HG03558 (cell line): ENCODE results near the gene CASP2.

Source experiments
- ATAC-seq: cut with Tn5 transposase; IDR thresholded peaks from one replicate; pipeline ENCODE4 v1.9.1; 2021; ENCODE audit warnings: moderate number of reproducible peaks; ENCODE audit not compliant: unreplicated experiment; ENCODE audit errors: extremely low read depth

CASP2 gene

DNA sequence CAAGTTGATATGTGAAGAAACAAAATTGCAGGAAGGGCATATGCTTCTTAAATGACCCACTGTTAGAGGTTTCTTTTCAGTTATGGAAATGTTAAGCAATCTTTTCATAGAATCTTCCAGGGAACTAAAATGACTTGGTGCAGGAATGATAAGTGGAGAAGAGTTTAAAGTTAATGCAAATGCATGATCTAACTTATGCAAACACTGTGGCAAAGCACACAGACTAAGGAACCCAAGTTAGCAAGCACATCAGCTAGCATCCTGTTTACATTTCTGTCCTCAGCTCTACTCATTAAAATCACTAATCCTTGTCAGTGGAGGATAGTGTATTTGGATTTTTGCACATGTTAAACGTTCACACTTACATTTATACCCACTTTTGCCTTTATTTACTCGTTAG is 37.1 kb downstream of the CASP2 start:
- no peak for ATAC-seq

DNA sequence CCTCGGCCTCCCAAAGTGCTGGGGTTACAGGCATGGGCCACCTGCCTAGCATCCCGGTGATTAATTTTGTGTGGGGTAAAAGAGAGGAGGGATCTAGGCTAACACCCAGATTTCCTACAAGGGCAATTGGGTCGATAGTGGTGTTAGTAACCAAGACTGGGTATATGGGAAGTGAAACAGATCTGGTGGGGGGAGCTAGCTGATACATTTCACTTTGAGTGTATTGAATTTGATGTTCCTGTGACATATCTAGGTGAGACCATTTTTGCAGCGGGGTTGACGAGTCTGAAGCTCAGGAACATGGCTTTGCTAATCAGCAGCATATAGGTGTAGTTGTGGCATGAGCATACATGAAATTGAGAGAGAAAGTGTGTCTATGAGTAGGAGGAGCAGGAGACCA is 39.8 kb downstream of the CASP2 start:
- no peak for ATAC-seq

DNA sequence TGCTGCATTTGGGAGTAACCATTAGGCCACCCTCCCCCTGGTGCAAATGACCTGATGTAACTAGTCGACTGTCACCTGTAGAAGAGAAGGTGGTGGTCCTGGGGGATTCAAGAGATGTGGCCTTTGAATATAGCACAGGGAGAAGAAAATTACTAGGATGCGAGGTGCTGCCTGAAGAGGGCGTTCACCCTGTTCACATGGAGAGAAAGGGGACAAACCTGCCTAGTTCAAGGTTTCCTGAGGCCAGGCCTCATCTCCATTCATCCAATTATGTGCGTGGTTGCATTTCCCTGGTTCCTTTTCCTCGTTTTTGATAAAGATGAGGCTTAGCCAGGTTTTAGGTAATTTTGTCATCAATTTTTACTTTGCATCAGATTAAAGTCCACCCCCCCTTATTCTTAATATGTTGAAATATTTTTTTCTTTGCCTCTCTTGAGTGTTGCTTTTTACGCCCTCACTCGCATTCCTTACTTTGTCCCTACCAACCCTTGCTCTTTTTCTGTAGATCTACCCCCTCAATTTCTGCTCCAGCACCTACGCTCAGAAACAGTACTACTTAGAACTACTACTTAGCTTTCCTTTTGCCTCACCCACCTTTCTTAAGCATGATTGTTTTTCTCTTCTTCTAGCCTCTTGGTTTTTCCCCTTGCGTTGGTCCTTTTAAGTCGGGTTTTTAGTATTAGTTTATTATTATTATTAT is 41.5 kb downstream of the CASP2 start:
- ATAC-seq = no peak

DNA sequence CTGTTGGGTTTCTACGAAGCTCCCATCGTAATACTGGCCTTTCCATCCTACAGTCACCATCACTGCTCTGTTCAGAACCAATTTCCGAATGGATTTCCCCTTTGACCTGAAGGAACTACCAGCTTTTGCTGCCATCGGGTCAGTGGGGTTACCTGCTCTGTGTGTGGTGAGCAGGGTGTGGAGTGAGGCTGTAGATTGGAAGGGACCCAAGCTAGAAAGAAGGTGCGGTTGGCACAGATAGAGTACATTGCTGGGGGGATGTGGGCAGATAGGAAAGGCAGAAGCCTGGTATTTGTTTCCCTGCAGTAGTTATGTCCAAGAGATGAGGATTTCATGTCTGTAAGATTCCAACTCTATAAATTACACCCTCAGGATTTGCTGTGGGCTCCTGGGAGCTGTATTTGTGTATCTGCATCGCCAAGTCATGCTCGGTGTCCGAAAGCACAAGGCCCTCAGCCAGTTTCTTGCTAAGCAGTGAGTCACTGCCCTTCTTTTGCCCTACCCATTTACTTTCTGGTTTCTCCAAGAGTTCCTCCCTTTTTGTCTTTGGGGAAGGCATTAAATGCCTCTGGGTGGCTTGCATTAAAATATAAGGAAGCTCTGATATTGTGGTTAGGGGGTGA is 43.1 kb downstream of the CASP2 start:
- ATAC-seq = no peak

DNA sequence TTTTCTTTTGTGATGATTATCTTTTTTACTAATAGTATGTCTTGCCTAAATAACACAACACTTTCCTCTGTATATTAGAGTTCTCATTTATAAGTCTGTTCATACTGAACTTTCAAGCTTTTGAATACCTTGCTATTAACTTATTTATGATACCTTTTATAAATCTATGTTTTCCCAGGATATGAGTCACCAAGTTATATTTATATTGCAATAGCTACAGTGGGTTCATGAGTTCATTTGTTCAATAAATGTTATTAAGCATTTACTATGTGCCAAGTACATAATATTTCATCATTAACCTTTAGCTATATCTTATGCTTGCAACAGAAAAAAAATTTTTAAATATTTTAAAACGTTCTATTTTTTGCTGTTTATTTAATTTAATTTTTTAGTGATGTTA is 46.1 kb downstream of the CASP2 start:
- no peak for ATAC-seq

DNA sequence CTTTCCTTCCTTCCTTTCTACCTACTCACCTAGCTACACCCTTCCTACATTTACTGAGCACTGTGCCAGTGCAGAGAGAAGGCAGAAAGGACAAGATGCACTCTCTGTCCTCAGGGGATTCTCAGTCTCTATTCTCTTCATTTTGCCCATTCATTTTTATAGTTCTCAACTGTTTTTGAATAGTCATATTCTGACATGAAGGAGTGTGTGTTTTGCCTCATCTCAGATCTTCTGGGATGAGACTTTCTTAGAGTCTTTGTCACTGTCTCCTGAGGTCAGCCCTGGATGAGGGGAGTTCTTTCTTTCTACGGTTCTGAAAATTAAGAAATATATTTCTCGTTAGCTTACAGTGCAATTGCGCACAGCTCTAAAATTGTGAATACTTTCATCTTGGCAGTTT is 49.1 kb downstream of the CASP2 start:
- no peak for ATAC-seq

DNA sequence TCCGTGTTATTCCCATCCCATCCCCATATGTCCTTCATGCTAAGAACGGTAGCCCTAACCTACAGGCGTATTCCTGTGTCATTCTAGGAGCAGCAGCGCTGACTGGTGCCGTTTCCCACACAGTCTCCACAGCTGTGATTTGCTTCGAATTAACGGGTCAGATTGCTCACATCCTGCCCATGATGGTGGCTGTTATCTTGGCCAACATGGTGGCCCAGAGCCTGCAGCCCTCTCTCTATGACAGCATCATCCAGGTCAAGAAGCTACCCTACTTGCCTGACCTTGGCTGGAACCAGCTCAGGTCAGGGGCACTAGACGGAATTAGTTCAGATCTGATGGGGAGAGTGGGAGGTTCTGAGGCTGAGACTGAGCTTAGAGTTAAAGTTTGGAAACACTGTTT is 53.7 kb downstream of the CASP2 start:
- ATAC-seq = no peak

DNA sequence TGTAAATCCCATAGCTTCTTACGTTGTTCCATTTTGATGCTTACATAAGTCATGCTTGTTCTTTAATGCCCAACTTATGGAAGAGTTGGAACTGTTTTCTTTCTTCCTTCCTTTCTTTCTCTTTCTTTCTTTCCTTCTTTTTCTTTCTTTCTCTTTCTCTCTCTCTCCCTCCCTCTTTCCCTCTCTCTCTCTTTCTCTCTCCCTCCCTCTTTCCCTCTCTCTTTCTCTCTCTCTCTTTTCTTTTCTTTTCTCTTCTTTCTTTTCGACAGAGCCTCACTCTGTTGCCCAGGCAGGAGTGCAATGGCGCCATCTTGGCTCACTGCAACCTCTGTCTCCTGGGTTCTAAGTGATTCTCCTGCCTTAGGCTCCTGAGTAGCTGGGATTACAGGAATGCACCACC is 55.4 kb downstream of the CASP2 start:
- no peak for ATAC-seq

DNA sequence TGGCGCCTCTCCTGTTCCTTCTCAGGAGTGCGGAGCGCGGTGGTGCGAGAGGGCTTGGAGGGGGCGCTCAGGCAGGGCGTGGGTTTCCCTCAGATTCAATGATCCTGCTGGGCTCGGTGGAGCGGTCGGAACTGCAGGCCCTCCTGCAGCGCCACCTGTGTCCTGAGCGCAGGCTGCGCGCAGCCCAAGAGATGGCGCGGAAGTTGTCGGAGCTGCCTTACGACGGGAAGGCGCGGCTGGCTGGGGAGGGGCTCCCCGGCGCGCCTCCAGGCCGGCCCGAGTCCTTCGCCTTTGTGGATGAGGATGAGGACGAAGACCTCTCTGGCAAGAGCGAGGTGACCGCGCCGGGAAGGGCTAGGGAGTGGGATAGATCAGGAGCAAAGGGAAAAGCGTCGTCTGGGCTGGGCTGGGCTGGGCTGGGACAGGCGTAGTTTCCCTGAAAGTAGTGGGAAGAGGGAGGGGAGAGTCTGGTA is 57.3 kb downstream of the CASP2 start:
- no peak for ATAC-seq

DNA sequence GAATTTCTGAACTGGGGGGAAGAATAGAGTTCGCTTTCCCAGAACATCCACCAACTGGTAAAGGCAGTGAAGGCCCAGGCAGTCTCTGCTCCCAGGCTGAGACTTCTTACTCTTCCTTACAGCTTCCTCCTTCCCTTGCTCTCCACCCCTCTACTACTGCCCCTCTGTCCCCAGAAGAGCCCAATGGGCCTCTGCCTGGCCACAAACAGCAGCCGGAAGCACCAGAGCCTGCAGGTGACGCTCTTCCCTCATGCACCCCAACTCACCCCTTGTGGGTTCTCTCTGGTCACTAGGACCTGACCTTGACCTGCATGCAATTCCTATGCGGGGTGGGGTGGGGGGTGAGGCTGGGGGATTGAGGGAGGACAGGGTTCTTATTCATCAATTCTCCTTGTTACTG is 57.9 kb downstream of the CASP2 start:
- no peak for ATAC-seq

DNA sequence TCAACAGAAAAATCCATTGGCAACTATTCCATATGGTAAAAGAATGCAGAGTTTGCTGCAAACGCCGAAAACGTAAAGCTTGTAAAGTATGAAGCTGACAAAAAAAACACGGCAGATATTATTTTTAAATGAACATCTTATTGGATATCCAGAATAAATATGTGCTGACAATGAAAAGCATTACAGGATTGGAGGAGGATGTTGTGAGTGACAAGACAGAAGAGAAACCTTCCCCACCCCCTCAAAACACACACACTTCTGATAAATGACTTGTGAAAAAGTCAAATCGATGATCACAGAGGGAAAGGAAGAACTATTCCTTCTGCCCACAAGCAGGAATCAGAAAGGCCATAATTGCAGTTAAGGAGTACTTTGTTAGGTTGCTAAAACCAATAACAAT is 59.8 kb downstream of the CASP2 start:
- ATAC-seq = no peak

DNA sequence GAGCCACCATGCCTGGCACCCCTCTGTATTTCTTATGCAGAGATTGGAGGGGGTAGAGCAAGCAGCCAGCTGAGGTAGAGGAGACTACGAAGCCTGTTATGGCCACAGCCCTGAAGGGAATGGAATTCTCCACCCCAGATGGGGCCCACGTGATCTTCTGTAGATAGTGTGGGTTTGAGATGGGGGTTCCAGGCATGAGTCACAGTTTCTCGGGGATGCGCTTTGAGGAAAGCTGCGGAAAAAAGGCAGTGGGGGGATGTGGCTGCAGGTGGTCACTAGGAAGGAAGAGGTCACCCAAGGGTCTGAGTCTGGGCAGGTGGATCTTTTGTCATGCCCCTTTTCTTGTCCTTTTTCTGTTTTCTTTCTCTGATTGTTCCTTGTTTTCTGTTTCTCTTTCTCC is 62.9 kb downstream of the CASP2 start:
- no peak for ATAC-seq

DNA sequence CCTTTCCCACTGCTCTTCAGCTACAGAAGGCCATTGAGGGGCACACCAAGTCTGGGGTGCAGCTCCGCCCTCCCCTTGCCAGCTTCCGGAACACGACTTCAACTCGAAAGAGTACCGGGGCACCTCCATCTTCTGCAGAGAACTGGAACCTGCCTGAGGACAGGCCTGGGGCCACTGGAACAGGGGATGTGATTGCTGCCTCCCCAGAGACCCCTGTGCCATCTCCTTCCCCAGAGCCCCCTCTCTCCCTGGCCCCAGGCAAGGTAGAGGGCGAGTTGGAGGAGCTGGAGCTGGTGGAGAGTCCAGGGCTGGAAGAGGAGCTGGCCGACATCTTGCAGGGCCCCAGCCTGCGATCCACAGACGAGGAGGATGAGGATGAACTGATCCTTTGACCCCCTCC is 63.4 kb downstream of the CASP2 start:
- ATAC-seq = no peak

DNA sequence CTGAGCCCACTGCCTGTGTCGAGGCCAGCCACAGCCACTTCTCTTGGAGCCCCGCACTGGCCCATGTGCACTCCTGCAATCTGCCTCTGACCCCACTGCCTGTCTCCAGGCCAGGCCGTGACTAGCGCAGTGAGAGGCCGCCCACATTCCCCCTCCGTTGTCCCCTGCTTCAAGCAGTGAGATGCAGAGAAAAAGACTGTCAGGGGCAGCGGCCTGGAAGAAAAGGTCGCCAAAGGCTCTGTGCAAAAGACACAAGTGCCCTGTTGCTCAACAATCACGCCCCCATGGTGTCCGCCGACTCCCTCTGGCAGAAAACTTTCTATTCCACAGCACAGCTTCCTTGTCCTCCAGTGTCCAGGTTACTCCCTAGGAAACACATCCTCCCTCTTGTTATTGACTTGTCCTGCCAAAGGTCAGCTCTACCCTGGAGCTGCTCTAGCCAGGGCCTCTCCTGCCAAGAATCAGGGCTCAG is 64.4 kb downstream of the CASP2 start:
- ATAC-seq = no peak

DNA sequence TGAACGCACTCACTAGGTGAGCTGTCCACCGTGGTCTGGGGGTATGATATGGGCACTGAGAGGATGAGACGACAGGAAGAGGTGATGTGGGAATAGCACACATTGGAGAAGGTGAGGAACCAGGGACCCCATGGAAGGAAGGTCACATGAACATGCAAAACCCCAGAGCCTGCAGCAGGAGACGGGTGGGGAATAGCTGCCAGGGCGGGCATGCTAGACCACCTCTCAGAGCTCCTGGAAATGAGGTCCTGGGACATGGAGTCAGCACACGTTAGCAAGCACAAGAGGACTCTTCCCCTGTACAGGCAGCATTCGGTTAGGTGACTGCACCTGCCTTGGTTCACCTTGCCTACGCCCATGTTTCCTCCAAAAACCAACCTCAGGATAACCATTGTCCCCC is 66.2 kb downstream of the CASP2 start:
- no peak for ATAC-seq

DNA sequence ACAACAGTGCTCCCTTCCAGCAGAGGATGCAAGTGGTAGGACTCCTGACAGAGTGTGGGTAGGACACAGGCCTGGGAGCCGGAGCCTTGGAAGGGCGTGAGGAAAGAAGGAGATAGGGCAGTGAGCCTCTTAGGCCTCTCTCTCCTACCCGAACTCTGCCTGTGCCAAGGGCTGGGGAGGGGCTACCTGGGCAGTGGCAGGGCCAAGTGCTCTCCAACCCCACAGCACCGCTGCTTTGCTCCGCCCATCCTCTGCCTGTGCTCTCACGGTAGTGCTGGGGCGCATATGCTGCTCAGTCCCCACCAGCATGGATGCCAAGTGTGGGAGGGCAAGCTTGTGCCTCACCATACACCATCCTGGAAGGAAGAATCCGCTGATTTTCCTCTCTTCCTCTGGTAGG is 66.8 kb downstream of the CASP2 start:
- ATAC-seq = no peak

DNA sequence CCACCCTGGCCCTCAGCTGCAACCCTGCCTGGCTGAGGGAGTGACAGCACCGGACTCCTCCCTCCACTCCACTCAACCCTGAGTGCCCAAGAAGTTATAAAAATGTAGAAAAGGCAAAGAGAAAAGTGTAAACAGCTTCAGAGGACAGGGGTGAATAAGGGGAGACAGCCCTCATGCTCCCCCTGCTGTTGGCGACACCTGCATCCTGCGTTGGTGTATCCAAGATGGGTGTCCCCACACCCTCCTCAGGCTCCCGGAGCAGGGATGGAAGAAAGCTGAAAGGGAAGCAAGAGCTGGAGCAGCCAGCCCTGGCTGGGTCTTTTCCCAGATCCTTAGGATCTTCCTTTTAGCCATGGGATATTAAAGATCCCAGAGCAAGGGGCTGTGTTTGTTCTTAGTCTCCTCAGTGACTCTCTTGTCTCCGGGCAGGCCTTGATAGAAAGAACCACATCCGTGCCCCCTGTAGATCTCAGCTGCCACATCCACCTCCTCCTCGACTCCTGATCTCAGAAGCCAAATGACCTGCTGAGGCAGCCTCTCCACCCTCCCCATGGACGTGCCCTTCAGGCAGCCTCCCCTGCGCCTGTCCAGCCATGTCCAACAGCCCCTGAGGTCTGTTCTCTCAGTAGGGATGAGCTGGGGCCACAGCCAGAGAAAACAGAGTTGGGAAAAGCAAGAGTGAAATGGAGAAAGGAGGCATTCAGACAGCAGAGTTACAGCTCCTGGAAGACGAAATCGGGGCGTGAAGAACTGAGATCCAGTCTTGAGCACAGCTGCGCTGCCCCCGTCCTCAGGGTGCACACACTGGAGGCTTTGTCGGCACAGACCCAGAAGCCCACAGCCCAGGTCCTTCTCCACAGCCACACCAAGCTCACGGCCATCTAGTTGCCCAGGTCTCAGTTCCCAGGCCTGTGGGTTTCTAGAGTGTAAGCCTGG is 67.6 kb downstream of the CASP2 start:
- no peak for ATAC-seq

DNA sequence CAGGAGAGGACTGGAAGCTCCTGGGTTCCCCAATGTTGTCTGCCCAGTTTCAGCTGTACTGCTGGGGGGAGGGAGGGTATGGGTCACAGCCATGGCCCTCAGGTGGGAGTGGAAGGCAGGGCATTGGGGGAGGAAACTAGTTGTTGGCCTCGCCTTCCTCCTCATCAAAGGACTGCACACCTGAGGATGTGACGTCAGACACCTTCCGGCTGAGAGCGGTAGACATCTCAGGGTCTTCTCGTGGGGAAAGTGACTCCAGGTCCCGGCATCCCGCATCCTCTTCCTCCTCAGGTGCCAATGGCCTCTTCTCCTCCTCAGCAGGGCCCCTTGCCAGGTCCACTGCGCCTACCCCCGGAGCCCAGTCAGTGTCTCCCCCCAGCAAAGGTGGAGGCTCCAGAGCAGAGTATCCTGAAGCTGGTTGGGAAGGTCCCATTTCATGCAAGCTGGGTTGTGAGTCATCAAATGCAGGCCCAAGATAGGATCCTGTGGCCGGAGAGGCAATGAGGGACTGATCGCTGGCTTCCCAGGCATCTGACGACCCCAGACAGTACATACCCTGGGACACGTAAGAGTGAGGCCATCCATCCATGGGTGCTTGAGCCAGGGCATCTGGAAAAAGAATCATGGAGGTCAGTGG is 68.4 kb downstream of the CASP2 start:
- no peak for ATAC-seq
